ENCODE measurements around the gene OPRD1. TPM values are rescaled to one million over a fixed set of nuclear protein-coding genes. Genes with fewer than 3 reads are reported as not detected.
A peak's percentile ranks its signal among the peaks of the same experiment; 100 is the strongest.
"Not testable (repeated sequence)": the region's sequence is repeated elsewhere in the genome, so short reads cannot be mapped to it uniquely, and the experiment has no call there.

OPRD1 gene
- total and polyA plus RNA-seq, 8 donors: 0.18 to 0.42 (median 0.23) TPM; not detected in 2

GRCh38 chr1:28845786-28846543 is 34.0 kb downstream of the OPRD1 start:
- no peak for TF ChIP-seq CTCF (IDR thresholded peaks at IDR 0.05)

GRCh38 chr1:28847207-28847606 is 35.2 kb downstream of the OPRD1 start:
- H3K4me1 ChIP-seq; H3K4me3 ChIP-seq; H3K36me3 ChIP-seq; H3K27me3 ChIP-seq; intact Hi-C loops (cut with DNase I); H3K9me3 ChIP-seq: not testable (repeated sequence)
- peak overlapping the region; percentile 33 to 36 for H3K27ac ChIP-seq
- DNase-seq (peak in 1 of 4 donors; percentile 73), ATAC-seq (peak; percentile 74)

More at GRCh38 chr1:28845786-28846543, 34.0 kb downstream of the OPRD1 start:
- DNase-seq (no peak), ATAC-seq (no peak)
- no peaks in the 10 kb centered on the region for H3K9me3 ChIP-seq
- no peaks in the 10 kb centered on the region for H3K36me3 ChIP-seq
- H3K27ac ChIP-seq: no peak overlapping the region
- H3K4me1 ChIP-seq: peaks cover 0 to 5% of the 10 kb centered on the region in 2 donors
- intact Hi-C loops (cut with DNase I): no loop called here
- no peak overlapping the region for H3K4me3 ChIP-seq
- no peaks in the 10 kb centered on the region for H3K27me3 ChIP-seq

- no peak for TF ChIP-seq CTCF (IDR thresholded peaks at IDR 0.05)
- H3K27me3 ChIP-seq: no peaks in the 10 kb centered on the region
- H3K4me1 ChIP-seq: peaks cover 0 to 5% of the 10 kb centered on the region in 2 donors
- no peaks in the 10 kb centered on the region for H3K9me3 ChIP-seq
- intact Hi-C loops (cut with DNase I): no loop called here
- no peak overlapping the region for H3K4me3 ChIP-seq
- ATAC-seq (peak; percentile 76), DNase-seq (peak in 1 of 4 donors; percentile 20)
- peak overlapping the region in 1 of 2 donors; percentile 36 for H3K27ac ChIP-seq
- no peaks in the 10 kb centered on the region for H3K36me3 ChIP-seq
These were observed 36.4 kb downstream of the OPRD1 start for GRCh38 chr1:28848416-28848815.

GRCh38 chr1:28853093-28853742 is 41.2 kb downstream of the OPRD1 start:
- Histone ChIP-seq H3K4me3 (no peak overlapping the region), H3K4me1 (no peaks in the 10 kb centered on the region), H3K36me3 (no peaks in the 10 kb centered on the region), H3K27ac (no peak overlapping the region), H3K27me3 (peaks cover 0 to 10% of the 10 kb centered on the region in 2 donors), H3K9me3 (no peaks in the 10 kb centered on the region)
- TF ChIP-seq CTCF (IDR thresholded peaks at IDR 0.05): no peak
- intact Hi-C loops (cut with DNase I): no loop called here
- DNase-seq (no peak), ATAC-seq (no peak)

GRCh38 chr1:28854406-28854805 is 42.4 kb downstream of the OPRD1 start:
- H3K36me3 ChIP-seq; intact Hi-C loops (cut with DNase I); ATAC-seq; DNase-seq; H3K4me3 ChIP-seq; H3K4me1 ChIP-seq; H3K27ac ChIP-seq; H3K9me3 ChIP-seq: not testable (repeated sequence)
- peaks cover 0 to 10% of the 10 kb centered on the region in 2 donors for H3K27me3 ChIP-seq

- TF ChIP-seq CTCF (IDR thresholded peaks at IDR 0.05): no peak
- Histone ChIP-seq H3K27ac (no peak overlapping the region), H3K36me3 (no peaks in the 10 kb centered on the region), H3K4me1 (no peaks in the 10 kb centered on the region), H3K27me3 (peaks cover 0 to 10% of the 10 kb centered on the region in 2 donors), H3K4me3 (no peak overlapping the region), H3K9me3 (no peaks in the 10 kb centered on the region)
- ATAC-seq (no peak), DNase-seq (no peak)
- intact Hi-C loops (cut with DNase I): no loop called here
These were observed 43.1 kb downstream of the OPRD1 start for GRCh38 chr1:28855046-28855445.

Data from left lung (tissue), 10 donors.